ENCODE data around the gene MARS2.
"Not testable (repeated sequence)": the region's sequence is repeated elsewhere in the genome, so short reads cannot be mapped to it uniquely, and the experiment has no call there.

Gene MARS2

DNA sequence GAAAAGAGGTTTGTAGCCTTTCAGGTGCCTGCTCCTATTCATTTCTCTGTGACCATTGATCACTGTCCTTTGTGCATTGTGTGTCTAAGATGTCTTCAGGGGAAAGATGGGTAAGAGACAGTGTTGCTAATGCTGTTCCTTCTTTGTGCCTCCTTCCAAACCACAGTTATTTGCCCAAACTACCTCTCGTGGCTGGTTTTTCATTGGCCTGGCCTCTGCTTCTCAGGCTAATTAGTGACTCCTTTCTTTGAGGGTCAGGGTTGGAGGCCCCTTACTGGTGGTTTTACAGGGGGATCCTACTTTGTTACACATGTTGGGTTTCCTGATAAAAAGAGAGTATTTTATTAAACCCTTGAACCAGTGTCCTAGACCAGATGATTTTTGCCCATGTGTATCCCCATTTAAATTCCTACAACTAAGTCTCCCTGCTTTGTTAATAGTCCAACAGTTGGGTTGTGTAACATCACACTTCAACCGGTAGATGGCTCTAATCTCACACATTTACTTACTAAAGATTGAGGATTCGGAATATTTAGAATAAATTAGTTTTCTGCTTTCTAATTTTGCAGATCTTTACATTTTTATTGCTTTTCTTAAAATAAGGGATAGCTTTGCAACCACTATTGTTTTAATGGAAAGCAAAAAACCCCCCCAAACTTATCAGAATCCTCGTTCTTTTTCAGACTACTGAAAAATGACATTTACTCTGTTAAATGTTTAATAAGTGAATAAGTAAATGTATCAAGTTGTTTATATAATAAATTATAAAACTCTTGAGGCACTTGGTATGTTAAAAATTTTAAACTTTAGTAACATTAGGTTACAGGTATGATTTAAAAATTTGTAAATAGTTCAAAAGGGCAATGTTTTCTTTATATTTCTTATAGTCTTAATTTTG lies 2.4 kb downstream of the MARS2 start:
- DNase-seq, result no peak

DNA sequence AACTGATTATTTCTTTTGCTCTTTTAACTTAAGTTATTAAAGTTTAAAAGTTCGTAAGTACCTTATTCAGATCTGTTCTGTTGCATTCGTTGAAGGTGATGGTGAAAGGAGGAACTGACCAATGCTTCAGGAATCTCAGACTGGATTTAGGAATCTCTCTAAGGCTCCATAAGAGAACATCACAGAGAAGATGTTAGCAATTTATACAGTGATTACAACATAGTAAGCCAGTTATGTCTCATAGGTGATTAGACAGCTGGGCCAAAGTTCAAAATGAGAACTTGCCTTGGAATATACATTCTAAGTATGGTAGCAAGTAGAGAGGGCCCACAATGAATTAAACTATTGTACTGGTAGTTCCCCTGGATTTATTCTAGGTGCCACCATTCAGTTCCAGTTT lies 3.2 kb downstream of the MARS2 start:
- no peak for DNase-seq

DNA sequence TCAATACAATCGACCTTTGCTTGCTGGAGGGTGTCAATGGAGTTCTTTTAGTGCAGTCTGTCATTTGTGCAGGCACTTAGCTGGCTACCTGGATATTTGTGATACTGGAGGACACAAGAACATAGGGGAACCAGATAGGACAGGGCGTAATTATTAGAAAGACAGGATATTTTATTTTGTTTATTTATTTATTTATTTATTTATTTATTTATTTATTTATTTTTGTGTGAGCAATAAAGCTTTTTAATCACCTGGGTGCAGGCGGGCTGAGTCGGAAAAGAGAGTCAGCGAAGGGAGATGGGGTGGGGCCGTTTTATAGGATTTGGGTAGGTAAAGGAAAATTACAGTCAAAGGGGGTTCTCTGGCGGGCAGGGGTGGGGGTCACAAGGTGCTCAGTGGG lies 4.0 kb downstream of the MARS2 start:
- not testable (repeated sequence) for DNase-seq

- no peak for DNase-seq
Measured at GRCh38 chr2:197710424-197711042, 5.4 kb downstream of the MARS2 start.

- DNase-seq, result no peak
Measured at GRCh38 chr2:197711578-197711977, 6.4 kb downstream of the MARS2 start.

GRCh38 chr2:197713271-197713670 lies 8.1 kb downstream of the MARS2 start:
- no peak for DNase-seq

- DNase-seq, result no peak
Measured at GRCh38 chr2:197717863-197718262, 12.7 kb downstream of the MARS2 start.

DNA sequence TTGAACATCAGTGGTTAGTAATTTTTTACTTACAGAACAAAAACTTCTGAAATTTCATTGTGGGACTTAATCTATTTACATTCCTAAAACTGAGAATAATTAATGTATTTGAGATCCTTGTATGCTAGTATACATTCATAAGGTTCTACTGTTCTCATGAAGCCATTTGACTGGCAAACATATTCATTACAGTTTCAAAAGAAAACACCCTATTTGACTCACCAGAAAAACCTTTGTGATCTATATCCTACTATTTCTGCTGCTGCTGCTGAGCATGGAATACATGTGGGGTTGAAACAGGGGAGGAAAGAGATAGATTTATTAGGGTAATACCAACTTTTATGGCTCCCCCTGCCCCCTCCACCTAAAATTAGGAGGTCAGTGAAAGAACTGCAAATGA lies 21.8 kb downstream of the MARS2 start:
- no peak for DNase-seq

GRCh38 chr2:197728555-197729544 lies 23.7 kb downstream of the MARS2 start:
- not testable (repeated sequence) for DNase-seq

GRCh38 chr2:197740200-197740599 lies 35.0 kb downstream of the MARS2 start:
- DNase-seq, result no peak

All from stimulated activated CD4-positive, alpha-beta T cell treated with anti-CD3 and anti-CD28 coated beads, Interleukin-12 subunit alpha, Interleukin-12 subunit beta, amount 100 ng/mL, for 4 hours (primary cell).